Activated CD8-positive, alpha-beta memory T cell treated with anti-CD3 and anti-CD28 coated beads for 1 hour (primary cell): ENCODE data around the gene B3GALT6.
A peak's percentile ranks its signal among the peaks of the same experiment; 100 is the strongest.

Experiments used
- DNase-seq, 2 donors: peaks; one replicate each; pipeline ENCODE4 v3.0.0-alpha.2; 2020; ENCODE audit warnings: low read depth in 1 of 2; ENCODE audit errors: extremely low read depth in 1 of 2

The B3GALT6 gene

GRCh38 chr1:1200876-1201810 lies 30.9 kb upstream of the B3GALT6 start:
- peak; percentile 74 to 85 for DNase-seq

DNA sequence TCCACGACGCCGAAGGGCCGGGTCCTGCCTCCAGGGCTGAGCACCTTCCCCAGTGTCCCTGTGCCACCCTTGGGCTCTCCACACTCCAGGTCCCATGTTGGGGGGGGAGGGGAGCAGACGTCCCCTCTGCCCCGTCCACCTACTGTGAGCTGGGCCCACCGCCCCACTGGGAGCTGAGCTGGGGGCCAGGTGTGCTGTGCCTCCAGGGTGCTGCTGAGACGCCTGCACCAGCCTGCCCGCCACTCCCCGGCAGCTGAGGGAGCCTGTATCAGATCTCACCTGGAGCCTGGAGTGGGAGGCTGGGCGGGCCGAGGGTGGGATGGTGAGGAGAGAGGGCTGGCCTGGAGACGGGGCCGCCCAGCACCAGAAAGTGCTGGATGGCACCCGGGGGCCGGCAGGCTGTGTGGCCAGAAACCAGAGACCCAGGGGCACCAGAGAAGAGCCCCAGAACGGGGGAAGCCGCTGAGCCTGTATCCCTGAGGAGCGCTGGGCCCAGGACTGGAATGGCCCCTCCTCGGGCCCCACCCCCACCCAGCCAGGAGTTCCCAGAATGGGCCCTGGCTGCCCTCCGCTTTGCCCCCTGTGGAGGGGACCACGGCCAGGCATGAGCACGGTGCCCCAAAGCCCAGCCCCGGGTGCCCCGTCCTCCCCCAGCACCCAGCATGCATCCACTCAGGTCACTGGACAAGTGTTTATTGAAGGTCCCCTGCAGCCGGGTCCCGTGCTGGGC lies 29.0 kb upstream of the B3GALT6 start:
- no peak for DNase-seq

DNA sequence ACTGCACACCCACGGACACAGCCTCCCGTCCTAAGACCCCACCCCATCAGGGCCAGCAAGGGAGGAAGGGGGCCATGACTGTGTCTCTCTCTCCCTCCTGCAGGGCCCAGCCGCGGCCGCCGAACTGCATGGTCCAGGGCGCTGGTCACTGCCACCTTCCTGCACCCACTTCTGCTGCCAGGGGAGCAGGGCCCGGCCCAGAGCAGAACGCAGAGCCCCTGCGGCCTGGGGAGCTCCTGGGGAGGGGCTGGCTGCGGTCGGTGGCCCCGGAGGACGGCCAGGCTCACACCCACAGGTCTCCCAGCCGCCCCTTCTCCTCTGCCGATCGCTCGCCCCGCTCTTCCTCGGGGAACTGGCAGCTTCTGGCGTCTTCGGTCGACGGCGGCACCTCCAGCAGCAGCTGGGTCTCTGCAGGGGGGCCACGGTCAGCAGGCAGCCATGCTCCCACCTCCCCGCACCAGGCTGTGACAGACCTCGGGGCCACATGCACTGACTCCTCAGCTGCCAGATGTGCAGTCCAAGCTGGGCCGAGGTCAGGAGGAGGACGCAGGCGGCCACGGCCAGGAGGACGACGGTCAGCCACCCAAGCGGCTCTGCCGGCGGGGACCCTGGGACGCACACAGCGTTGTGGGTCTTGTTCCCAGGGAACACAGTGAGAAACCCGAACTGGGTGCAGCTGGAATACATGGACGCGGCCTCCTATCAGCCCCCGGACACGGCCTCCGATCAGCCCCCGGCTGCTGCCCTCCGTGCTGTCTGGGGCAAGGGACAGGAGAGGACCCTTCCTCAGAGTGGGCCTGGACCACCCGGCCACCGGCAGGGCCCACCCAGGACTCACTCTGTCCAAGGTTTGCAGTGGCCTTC lies 28.2 kb upstream of the B3GALT6 start:
- no peak for DNase-seq

- no peak for DNase-seq
Observed at GRCh38 chr1:1204425-1204920, 27.6 kb upstream of the B3GALT6 start.

- no peak for DNase-seq
Observed at GRCh38 chr1:1204998-1205768, 26.9 kb upstream of the B3GALT6 start.

DNA sequence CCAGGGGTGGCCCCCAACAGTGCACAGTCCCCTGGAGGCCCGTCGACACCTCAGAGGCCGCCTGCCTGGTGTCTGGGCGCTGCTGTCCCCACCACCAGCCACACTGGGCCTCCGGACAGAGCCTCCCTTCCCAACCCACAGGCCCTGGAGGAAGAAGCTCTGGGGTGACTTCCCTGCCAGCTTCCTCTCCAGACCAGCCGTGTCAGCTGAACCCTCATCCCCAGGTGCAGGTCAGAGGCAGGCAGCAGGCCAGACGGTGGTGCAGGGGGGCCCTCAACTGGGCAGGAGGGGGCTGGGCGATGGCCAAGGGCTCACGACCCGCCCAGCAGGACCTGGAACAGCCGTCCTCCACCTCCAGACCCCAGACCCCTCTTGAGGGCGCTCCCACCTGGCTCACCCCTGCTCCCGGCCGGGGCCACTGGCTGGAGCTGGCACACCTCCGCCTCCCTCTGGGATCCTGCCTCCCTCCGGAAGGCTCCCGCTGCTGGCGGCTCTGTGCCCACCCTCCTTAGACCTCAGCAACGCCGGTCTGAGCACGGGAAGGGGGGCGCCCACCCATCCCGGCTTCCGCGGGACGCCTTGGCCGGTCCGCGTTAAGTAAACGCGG lies 26.2 kb upstream of the B3GALT6 start:
- DNase-seq = no peak

DNA sequence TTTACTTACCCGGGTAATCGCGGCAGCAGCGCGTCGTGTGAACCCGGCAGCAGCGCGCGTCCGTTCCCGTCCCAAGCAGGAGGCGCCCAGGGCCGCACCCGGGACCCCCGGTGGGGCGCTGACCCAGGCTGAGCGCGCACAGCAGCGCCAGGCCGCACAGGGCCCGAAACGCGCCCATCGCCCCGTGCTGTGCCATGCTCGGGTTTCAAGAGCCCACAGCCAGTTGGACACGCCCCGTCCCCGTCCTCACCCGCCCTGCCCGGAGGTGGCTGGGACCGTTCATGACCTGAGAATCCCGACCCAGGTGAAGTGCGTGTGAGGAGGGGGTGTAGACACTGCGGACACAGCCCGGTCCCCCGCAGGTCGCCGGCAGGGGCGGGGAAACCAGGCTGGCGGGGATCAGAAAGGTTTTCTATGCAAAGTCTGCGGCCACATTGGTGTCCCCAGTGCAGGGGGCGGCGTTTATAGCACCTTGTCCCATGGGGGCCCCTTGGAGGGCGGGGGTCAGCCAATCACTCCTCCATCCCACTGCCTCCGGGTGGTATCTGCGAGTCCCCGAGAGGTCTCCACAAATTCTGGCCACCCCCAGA lies 25.6 kb upstream of the B3GALT6 start, which contains the start of gene TNFRSF18:
TSS of gene TNFRSF18 (minus strand) at position 217 of the 590 bp plus-strand sequence. CDS start at position 196, 21 bp downstream.
- DNase-seq = no peak

DNA sequence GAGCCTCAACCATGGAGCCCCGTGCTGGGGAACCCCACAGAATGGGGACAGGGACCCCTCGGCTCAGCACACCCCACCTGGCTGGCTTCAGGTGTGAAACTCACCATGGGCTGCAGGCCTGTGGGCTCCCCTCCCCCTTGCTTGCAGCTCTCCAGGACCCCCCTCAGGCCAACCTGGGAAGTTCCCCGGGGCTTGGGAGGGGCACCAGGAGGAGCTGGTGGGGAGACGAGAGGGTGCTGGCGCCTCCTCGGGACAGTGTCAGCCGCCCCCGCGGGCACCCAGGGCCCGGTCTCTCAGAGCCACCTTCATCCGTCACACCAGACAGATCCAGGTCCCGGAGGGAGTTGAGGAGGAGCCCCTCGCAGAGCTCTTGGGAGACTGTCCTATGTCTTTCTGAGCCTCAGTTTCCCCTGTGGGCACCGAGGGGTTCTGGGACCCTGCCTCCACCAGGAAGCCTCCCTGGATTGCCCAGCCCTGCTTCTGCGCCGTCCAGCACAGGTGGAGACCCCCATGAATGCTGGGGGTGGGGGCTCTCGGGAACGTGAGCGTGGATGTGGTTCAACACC lies 25.0 kb upstream of the B3GALT6 start:
- no peak for DNase-seq

DNA sequence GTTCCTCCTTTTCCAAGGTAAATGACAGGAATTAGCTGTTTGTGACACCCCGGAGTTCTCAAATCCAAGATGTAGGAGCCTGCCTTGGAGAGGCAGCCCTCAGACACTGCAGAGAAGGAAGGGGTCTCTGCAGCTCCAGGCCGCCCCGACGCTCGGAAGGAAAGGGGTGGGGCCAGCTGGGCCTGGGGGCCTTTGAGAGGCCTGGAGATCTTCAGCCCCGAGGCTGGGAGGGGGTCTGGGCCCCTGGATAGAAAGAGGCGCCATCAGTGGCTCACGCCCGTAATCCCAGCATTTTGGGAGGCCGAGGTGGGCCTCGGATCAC lies 24.5 kb upstream of the B3GALT6 start:
- no peak for DNase-seq

GRCh38 chr1:1208713-1209433 lies 23.2 kb upstream of the B3GALT6 start:
- no peak for DNase-seq

DNA sequence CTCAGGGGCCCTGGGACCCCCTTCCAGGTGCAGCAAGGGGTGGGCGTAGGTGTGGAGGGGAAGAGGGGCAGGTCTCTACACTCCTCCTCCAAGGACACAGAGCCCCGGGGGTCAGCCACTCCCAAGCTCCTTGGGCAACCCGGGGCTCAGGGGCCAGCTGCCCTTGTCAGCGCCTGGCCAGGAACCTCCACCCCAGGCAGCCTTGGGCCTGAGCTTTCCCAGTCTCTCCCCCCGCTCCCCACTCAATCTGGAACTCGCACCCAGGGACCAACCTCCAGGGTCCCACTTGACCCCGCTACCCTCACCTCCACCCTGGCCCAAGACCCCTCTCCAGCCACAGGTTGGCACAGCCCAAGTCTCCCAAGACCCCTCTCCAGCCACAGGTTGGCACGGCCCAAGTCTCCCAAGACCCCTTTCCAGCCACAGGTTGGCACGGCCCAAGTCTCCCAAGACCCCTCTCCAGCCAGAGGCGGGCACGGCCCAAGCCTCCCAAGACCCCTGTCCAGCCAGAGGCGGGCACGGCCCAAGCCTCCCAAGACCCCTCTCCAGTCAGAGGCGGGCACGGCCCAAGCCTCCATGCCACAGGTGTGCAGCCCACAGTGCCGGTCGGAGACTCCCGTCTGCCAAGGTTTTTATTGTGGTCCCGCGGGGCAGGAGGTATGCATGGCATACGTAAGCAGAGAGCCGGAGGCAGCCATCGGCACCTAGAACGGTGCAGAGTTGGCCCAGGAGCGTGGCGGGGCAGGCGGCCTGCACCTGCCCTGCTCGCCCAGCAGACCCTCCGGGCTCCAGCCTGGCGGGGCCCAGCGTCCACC lies 21.1 kb upstream of the B3GALT6 start:
- no peak for DNase-seq

DNA sequence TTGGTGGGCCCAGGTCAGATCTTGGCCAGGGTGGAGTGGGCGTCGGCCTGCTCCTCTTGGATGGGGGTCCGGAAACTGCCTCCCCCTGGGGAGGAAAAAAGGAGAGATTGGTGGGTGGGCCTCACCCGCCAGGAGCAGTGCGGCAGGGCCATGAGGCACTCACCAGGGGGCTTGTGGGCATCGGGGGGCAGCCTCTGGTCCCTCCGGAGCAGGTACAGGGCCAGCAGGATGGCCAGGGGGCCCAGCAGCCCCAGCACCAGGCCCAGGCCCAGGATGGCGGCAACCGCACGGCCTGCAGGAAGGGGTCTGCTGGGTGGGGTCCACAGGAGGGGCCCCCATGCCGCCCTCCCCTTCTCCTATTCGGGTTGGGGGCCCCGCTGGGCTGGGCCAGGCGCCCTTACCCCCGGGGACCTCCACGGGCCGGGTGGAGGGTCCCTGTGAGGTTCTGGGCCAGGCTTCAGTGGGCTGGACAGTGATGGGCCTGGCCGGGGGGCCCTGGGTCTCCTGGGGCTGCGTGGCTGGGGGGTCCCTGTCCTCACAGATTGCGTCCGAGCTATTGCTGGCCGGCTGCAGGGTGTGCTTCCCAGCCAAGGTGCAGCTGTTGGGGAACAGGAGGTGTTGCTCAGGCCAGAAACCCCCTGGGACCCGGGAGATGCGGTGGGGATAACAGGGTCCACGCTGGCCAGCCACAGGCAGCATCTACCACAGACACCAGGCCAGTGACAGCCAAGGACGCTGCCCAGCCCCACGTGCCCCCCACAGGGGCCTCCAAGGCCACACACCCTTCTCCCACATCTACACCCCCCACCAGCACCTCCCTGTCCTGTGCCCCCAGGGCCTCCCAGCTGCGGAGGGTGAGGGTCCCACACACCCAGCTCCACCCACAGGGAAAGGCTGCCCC lies 20.2 kb upstream of the B3GALT6 start:
- DNase-seq = no peak

DNA sequence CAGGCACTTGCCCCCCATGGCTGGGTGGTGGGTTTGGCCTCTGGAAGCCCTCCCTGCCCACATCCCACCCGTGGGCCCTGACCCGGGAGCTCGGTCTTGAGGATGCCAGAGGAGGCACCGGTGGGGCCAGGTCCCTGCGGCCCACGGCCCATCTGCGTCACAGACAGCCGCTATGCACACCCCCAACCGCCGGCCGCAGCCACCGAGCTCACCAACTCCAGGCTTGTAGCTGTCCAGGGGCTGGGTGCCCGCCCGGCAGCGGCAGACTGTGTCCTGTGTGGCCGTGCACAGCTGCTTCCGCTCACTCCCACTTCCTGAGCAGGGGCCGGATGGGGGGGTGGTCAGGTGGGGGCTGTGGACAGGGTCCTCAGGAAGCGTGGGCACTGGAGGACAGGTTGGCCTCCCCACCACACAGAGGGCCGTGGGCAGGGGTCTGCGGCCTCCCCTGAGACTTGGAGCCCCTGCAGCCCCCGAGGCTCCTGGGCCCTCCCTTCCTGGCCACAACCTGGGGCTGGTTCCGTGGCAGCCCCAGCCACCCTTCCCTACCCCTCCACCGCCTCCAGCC lies 19.2 kb upstream of the B3GALT6 start:
- no peak for DNase-seq

DNA sequence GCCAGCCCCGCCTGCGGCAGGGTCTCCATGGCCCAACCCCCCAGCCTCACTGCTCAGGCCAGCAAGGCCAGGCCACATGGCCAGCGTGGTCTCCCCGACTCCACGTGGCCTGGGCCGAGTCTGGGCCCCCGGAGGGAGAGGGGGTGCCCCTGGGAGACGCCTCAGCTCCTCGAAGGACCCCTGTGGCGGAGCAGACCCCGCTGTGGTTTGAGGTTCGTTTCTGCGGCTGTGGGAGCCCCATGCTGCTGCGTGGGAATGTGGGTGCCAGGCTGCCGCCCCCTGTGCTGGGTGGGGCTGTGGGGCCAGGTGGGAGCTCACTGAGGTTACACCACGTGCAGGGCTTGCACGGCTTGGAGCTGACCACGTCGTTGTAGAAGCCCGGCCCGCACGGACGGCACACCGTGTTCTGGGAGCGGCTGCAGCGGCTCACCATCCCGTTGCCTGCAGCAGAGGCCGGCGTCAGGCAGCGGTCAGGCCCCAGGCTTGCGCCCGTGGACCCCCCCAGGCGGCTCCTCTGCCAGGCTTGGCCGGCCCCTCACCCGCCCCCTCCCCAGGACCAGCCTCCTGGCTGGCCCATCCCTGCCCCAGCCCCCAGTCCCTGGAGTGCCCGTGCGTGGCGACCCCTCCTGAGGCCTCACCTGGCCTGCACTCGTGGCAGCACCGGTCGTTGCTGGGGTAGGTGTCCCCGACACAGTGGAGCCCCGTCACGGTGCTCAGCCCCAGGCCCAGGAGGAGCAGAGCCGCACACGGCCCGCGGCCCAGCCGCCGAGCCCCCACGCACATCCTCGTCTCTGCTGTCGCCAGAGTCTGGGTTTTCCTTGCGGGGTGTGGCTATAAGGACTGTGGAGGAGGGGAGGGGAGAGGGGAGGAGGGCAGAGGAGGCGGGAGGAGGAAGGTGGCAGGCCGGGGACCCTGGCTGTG lies 18.4 kb upstream of the B3GALT6 start, which contains the start of gene TNFRSF4:
TSS of gene TNFRSF4 (minus strand) at position 809 of the 921 bp plus-strand sequence. CDS start at position 783, 26 bp downstream.
- DNase-seq = no peak

DNA sequence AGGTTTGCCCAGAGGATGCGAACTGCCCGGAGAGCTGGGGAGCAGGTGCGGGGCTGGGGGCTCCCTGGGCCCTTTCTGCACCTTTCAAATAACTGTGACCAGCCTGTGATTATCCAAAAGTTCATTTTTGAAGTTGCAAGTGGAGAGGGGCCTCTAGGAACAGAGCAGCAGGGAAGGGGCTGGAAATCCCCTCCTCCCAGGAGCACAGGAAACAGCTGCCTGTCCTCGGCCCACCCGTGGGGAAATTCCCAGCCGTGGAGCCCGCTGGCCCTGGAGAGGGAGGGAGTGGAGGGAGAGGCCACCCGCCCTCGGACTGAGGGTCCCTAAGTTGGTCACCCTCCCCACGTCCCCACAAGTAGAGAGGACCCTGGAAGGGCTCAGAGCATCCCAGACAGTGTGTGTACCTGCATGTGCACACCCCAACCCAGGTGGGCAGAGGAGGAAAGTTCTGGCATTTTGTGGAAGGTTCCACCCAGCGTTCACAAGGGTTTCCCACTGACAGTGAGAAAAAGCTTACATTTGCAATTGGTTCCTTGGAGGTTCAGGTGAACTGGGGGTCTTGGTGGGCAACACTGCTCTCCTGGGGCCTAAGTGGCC lies 16.9 kb upstream of the B3GALT6 start:
- no peak for DNase-seq
